ENCODE results near the gene METTL24.
"Not testable (repeated sequence)": the region's sequence is repeated elsewhere in the genome, so short reads cannot be mapped to it uniquely, and the experiment has no call there.

The METTL24 gene

GRCh38 chr6:110364364-110365105, 6.4 kb upstream of the METTL24 start:
- in situ Hi-C loops (cut with HindIII; ENCODE audit: low sequenced_read_pairs) = no loop called here

- in situ Hi-C loops (cut with HindIII; ENCODE audit: low sequenced_read_pairs) = no loop called here
These were observed 5.6 kb upstream of the METTL24 start for GRCh38 chr6:110363748-110364147.

- in situ Hi-C loops (cut with HindIII; ENCODE audit: low sequenced_read_pairs) = no loop called here
These were observed 2.5 kb upstream of the METTL24 start for GRCh38 chr6:110360676-110361075.

GRCh38 chr6:110359556-110359955, 1.4 kb upstream of the METTL24 start:
- in situ Hi-C loops (cut with HindIII; ENCODE audit: low sequenced_read_pairs) = no loop called here

- in situ Hi-C loops (cut with HindIII; ENCODE audit: low sequenced_read_pairs) = no loop called here
These were observed 508 bp upstream of the METTL24 start for GRCh38 chr6:110358553-110359160.

- in situ Hi-C loops (cut with HindIII; ENCODE audit: low sequenced_read_pairs) = no loop called here
These were observed 868 bp downstream of the METTL24 start for GRCh38 chr6:110357298-110357663.

- in situ Hi-C loops (cut with HindIII; ENCODE audit: low sequenced_read_pairs) = no loop called here
These were observed 1.4 kb downstream of the METTL24 start for GRCh38 chr6:110356778-110357177.

- in situ Hi-C loops (cut with HindIII; ENCODE audit: low sequenced_read_pairs) = no loop called here
These were observed 2.4 kb downstream of the METTL24 start for GRCh38 chr6:110355727-110356126.

- in situ Hi-C loops (cut with HindIII; ENCODE audit: low sequenced_read_pairs) = no loop called here
These were observed 3.1 kb downstream of the METTL24 start for GRCh38 chr6:110355022-110355421.

- in situ Hi-C loops (cut with HindIII; ENCODE audit: low sequenced_read_pairs) = no loop called here
These were observed 4.0 kb downstream of the METTL24 start for GRCh38 chr6:110354153-110354552.

GRCh38 chr6:110353457-110354001, 4.6 kb downstream of the METTL24 start:
- in situ Hi-C loops (cut with HindIII; ENCODE audit: low sequenced_read_pairs) = no loop called here

- in situ Hi-C loops (cut with HindIII; ENCODE audit: low sequenced_read_pairs) = no loop called here
These were observed 5.4 kb downstream of the METTL24 start for GRCh38 chr6:110352563-110353262.

GRCh38 chr6:110351986-110352385, 6.2 kb downstream of the METTL24 start:
- in situ Hi-C loops (cut with HindIII; ENCODE audit: low sequenced_read_pairs) = no loop called here

GRCh38 chr6:110351546-110351945, 6.6 kb downstream of the METTL24 start:
- in situ Hi-C loops (cut with HindIII; ENCODE audit: low sequenced_read_pairs) = no loop called here

- in situ Hi-C loops (cut with HindIII; ENCODE audit: low sequenced_read_pairs) = not testable (repeated sequence)
These were observed 7.6 kb downstream of the METTL24 start for GRCh38 chr6:110350593-110350992.

- in situ Hi-C loops (cut with HindIII; ENCODE audit: low sequenced_read_pairs) = no loop called here
These were observed 9.0 kb downstream of the METTL24 start for GRCh38 chr6:110348961-110349690.

GRCh38 chr6:110345025-110345424, 13.1 kb downstream of the METTL24 start:
- in situ Hi-C loops (cut with HindIII; ENCODE audit: low sequenced_read_pairs) = no loop called here

- in situ Hi-C loops (cut with HindIII; ENCODE audit: low sequenced_read_pairs) = no loop called here
These were observed 15.4 kb downstream of the METTL24 start for GRCh38 chr6:110342759-110343158.

- in situ Hi-C loops (cut with HindIII; ENCODE audit: low sequenced_read_pairs) = no loop called here
These were observed 16.2 kb downstream of the METTL24 start for GRCh38 chr6:110341663-110342596.

GRCh38 chr6:110341067-110341466, 17.1 kb downstream of the METTL24 start:
- in situ Hi-C loops (cut with HindIII; ENCODE audit: low sequenced_read_pairs) = no loop called here

Measured in endothelial cell of hepatic sinusoid (primary cell).